PC-3 (cell line): ENCODE measurements around the gene CHRNG. TPM values are rescaled to one million over a fixed set of nuclear protein-coding genes. Genes with fewer than 3 reads are reported as not detected.
A peak's percentile ranks its signal among the peaks of the same experiment; 100 is the strongest.

Source experiments
- ATAC-seq: fragments of 200-7000 bp; cut with Tn5 transposase; 2 replicates; pipeline ENCODE4 v1.9.1; 2020; ENCODE audit warnings: mild to moderate bottlenecking, moderate library complexity
- BruUV-seq: library from RNA; stranded (reverse); fragments of 400-500 nt; replicated peaks from 2 replicates; lab custom pipeline; 2021; lab: Mats Ljungman, UMichigan
- CTCF ChIA-PET: fragments of 300-600 bp; sonication (Branson Sonifier 250); formaldehyde crosslinking; loops from one replicate; lab custom pipeline; 2022; ENCODE audit warnings: antibody characterized with exemption; lab: Charles Lee
- POLR2A ChIA-PET: fragments of 300-600 bp; sonication (Branson Sonifier 250); formaldehyde crosslinking; loops from one replicate; lab custom pipeline; 2022; ENCODE audit warnings: antibody characterized with exemption; ENCODE audit not compliant: unreplicated experiment; lab: Charles Lee
- DNase-seq: peaks from one replicate; pipeline ENCODE4 v3.0.0-alpha.2; 2015
- H2AFZ ChIP-seq: fragments of 300-600 bp; sonication (generic); 2 replicates; pipeline ENCODE4 v1.6.0; 2016; ENCODE audit warnings: antibody characterized with exemption, low read length
- H3F3A ChIP-seq: fragments of 300-600 bp; sonication (generic); one replicate; pipeline ENCODE4 v1.6.0; 2017; ENCODE audit warnings: antibody characterized with exemption, low read length, control low read depth, mild to moderate bottlenecking; ENCODE audit not compliant: unreplicated experiment
- H3K27ac ChIP-seq: fragments of 300-600 bp; sonication (generic); 2 replicates; pipeline ENCODE4 v1.5.1; 2016; ENCODE audit warnings: mild to moderate bottlenecking, low read length
- H3K27me3 ChIP-seq: fragments of 300-600 bp; sonication (generic); 2 replicates; pipeline ENCODE4 v1.6.1; 2016; ENCODE audit warnings: low read length, mixed read lengths
- H3K36me3 ChIP-seq: fragments of 300-600 bp; sonication (generic); 2 replicates; pipeline ENCODE4 v1.6.1; 2016; ENCODE audit warnings: low read depth, mixed run types, low read length, mixed read lengths
- H3K4me1 ChIP-seq: fragments of 300-600 bp; sonication (generic); 2 replicates; pipeline ENCODE4 v1.5.1; 2016; ENCODE audit warnings: low read length; ENCODE audit not compliant: insufficient read depth
- H3K4me2 ChIP-seq: fragments of 300-600 bp; sonication (generic); 2 replicates; pipeline ENCODE4 v1.6.0; 2016; ENCODE audit warnings: low read length
- H3K4me3 ChIP-seq: fragments of 300-600 bp; sonication (generic); 2 replicates; pipeline ENCODE4 v1.5.1; 2016; ENCODE audit warnings: mild to moderate bottlenecking, low read length, mixed read lengths
- H3K79me2 ChIP-seq: fragments of 300-600 bp; sonication (generic); 2 replicates; pipeline ENCODE4 v1.6.1; 2017; ENCODE audit warnings: low read length, mixed read lengths
- H3K9ac ChIP-seq: fragments of 300-600 bp; sonication (generic); 2 replicates; pipeline ENCODE4 v1.6.0; 2016; ENCODE audit warnings: mild to moderate bottlenecking, low read length
- H3K9me2 ChIP-seq: fragments of 300-600 bp; sonication (generic); replicated peaks from 2 replicates; pipeline ENCODE4 v1.6.1; 2016; ENCODE audit warnings: mixed run types, low read length, mixed read lengths
- H3K9me3 ChIP-seq: fragments of 300-600 bp; sonication (generic); 2 replicates; pipeline ENCODE4 v1.6.1; 2016; ENCODE audit warnings: low read length, mixed read lengths
- H4K20me1 ChIP-seq: fragments of 300-600 bp; sonication (generic); 2 replicates; pipeline ENCODE4 v1.6.1; 2016; ENCODE audit warnings: low read length, mixed read lengths
- EZH2 ChIP-seq: fragments of 300-600 bp; sonication (generic); IDR thresholded peaks from one replicate; pipeline ENCODE4 v1.6.1; 2017; ENCODE audit warnings: antibody characterized with exemption, mild to moderate bottlenecking, low read length; ENCODE audit not compliant: unreplicated experiment
- EZH2phosphoT487 ChIP-seq: fragments of 300-600 bp; sonication (generic); IDR thresholded peaks from 2 replicates; pipeline ENCODE4 v1.6.1; 2018; ENCODE audit warnings: mild to moderate bottlenecking, antibody characterized with exemption, low read length, borderline replicate concordance
- intact Hi-C: fragments of 100-400 bp; cut with micrococcal nuclease; formaldehyde crosslinking; loops from 2 replicates; pipeline ENCODE4 v1.9.0; 2023
- total RNA-seq: library from RNA; depleted of rRNA; stranded (reverse); fragments of >200 nt; gene quantifications from 2 replicates; pipeline ENCODE4 v1.2.3, GENCODE V29; 2014
- TF ChIP-seq, protein P1 (sequence below): fragments of 300-600 bp; sonication (generic); conservative IDR thresholded peaks from 2 replicates; pipeline ENCODE4 v1.5.1; 2017; ENCODE audit warnings: antibody characterized with exemption, low read depth, mild to moderate bottlenecking, low read length

The CHRNG gene
- total RNA-seq, 1 experiment from 2014 or later: not detected

DNA sequence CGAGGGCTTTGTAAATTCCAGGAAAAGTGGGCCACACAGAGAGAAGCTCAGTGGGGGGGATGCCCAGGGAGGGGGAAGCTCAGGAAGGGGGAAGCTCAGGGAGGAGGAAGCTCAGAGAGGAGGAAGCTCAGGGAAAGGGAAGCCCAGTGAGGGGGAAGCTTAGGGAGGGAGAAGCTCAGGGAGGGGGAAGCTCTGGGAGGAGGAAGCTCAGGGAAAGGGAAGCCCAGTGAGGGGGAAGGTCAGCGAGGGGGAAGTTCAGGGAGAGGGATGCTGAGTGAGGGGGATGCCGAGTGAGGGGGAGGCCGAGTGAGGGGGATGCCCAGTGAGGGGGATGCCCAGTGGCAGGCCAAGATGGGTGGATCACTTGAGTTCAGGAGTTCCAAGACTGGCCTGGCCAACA lies 821 bp upstream of the CHRNG start:
- ChIA-PET POLR2A (no interaction called here), CTCF (interaction anchor here (0.7 kb wide), 1 partner anchor 164 kb away, joined by 8 read pairs; no protein-coding TSS in a partner anchor)
- intact Hi-C loops: no loop called here

GRCh38 chr2:232540441-232541041 lies 1.0 kb downstream of the CHRNG start:
- Histone ChIP-seq H4K20me1 (no peaks in the 10 kb centered on the region), H3K79me2 (no peaks in the 10 kb centered on the region), H3K4me2 (no peak overlapping the region), H3K27me3 (no peaks in the 10 kb centered on the region), H3K4me1 (no peaks in the 10 kb centered on the region), H3K36me3 (no peaks in the 10 kb centered on the region), H3K4me3 (no peak overlapping the region), H3K9ac (no peak overlapping the region), H3K9me2 (no peaks in the 10 kb centered on the region), H3F3A (no peaks in the 10 kb centered on the region), H3K27ac (no peak overlapping the region), H2AFZ (no peak overlapping the region), H3K9me3 (no peaks in the 10 kb centered on the region)
- no TSS peak for BruUV-seq
- CTCF ChIA-PET: no interaction called here
- TF ChIP-seq EZH2 (no peak), EZH2phosphoT487 (no peak)
- TF ChIP-seq, protein P1, sequence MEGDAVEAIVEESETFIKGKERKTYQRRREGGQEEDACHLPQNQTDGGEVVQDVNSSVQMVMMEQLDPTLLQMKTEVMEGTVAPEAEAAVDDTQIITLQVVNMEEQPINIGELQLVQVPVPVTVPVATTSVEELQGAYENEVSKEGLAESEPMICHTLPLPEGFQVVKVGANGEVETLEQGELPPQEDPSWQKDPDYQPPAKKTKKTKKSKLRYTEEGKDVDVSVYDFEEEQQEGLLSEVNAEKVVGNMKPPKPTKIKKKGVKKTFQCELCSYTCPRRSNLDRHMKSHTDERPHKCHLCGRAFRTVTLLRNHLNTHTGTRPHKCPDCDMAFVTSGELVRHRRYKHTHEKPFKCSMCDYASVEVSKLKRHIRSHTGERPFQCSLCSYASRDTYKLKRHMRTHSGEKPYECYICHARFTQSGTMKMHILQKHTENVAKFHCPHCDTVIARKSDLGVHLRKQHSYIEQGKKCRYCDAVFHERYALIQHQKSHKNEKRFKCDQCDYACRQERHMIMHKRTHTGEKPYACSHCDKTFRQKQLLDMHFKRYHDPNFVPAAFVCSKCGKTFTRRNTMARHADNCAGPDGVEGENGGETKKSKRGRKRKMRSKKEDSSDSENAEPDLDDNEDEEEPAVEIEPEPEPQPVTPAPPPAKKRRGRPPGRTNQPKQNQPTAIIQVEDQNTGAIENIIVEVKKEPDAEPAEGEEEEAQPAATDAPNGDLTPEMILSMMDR: no peak
- POLR2A ChIA-PET: no interaction called here
- DNase-seq: no peak
- ATAC-seq: no peak
- intact Hi-C loops: no loop called here

More for the DNA sequence above, 821 bp upstream of the CHRNG start:
- H3K4me3 ChIP-seq: no peak overlapping the region
- TF ChIP-seq EZH2phosphoT487 (no peak), EZH2 (no peak)
- TF ChIP-seq, protein P1: no peak
- no peak overlapping the region for H3K4me2 ChIP-seq
- H3K79me2 ChIP-seq: no peaks in the 10 kb centered on the region
- no peak for DNase-seq
- H3K4me1 ChIP-seq: no peaks in the 10 kb centered on the region
- no peaks in the 10 kb centered on the region for H3K27me3 ChIP-seq
- H4K20me1 ChIP-seq: no peaks in the 10 kb centered on the region
- H3K9ac ChIP-seq: no peak overlapping the region
- H3K9me2 ChIP-seq: no peaks in the 10 kb centered on the region
- ATAC-seq: no peak
- H3F3A ChIP-seq: no peaks in the 10 kb centered on the region
- BruUV-seq: no TSS peak
- H3K27ac ChIP-seq: no peak overlapping the region
- no peaks in the 10 kb centered on the region for H3K9me3 ChIP-seq
- H3K36me3 ChIP-seq: no peaks in the 10 kb centered on the region
- no peak overlapping the region for H2AFZ ChIP-seq

DNA sequence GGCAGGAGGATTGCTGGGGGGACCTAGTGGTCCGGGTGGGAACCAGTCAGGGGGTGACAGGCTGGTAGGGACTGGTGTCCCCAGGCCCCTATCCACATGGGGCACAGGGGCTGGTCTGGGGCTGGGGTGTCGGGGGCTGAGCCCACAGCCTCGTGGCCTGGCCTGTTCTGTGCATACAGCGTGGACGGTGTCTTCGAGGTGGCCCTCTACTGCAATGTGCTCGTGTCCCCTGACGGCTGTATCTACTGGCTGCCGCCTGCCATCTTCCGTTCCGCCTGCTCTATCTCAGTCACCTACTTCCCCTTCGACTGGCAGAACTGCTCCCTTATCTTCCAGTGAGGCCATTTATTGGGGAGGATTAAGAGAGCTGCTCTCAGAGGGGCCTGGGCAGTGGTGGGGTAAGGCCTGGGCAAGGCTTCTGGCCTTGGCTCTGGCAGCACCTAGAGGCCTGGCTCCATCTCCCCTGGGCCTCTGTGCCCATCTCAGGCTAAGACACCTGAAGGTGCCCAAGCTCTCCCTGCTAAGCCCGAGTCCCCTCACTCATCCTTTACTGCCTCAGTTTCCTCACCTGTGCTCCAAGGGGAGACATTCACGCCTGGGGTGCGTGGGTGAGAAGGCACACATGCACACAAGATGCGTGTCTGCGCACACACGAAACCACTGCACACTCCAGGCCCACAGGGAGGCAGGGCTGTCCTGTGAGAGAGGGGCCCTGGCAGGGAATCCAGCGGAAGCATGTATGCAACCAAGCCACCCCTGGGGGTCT lies 1.9 kb downstream of the CHRNG start:
- no peaks in the 10 kb centered on the region for H3K9me2 ChIP-seq
- no peak overlapping the region for H3K4me3 ChIP-seq
- no TSS peak for BruUV-seq
- H4K20me1 ChIP-seq: no peaks in the 10 kb centered on the region
- no peak overlapping the region for H2AFZ ChIP-seq
- H3K4me1 ChIP-seq: no peaks in the 10 kb centered on the region
- POLR2A ChIA-PET: no interaction called here
- H3K4me2 ChIP-seq: no peak overlapping the region
- no peak for DNase-seq
- intact Hi-C loops: no loop called here
- H3K9ac ChIP-seq: no peak overlapping the region
- ATAC-seq: peak; percentile 14; the same call in 1 of the 2 replicates
- no peaks in the 10 kb centered on the region for H3K27me3 ChIP-seq
- H3K36me3 ChIP-seq: no peaks in the 10 kb centered on the region
- CTCF ChIA-PET: no interaction called here
- no peak for TF ChIP-seq EZH2phosphoT487
- TF ChIP-seq, protein P1: no peak
- TF ChIP-seq EZH2: no peak
- H3K9me3 ChIP-seq: no peaks in the 10 kb centered on the region
- H3K79me2 ChIP-seq: no peaks in the 10 kb centered on the region
- no peaks in the 10 kb centered on the region for H3F3A ChIP-seq
- no peak overlapping the region for H3K27ac ChIP-seq
